Measurements from ENCODE around the gene BMP8A. TPM values are rescaled to one million over a fixed set of nuclear protein-coding genes. Genes with fewer than 3 reads are reported as not detected.

BMP8A gene
- total RNA-seq, 1 experiment from 2014 or later = 4.1 TPM

GRCh38 chr1:39568208-39568607, 76.8 kb downstream of the BMP8A start:
- ChIA-PET POLR2A (no interaction called here), CTCF (no interaction called here), RAD21 (ENCODE audit: low non-redundant PET in 1 of 2, low total read pairs in 2 of 2, uncharacterized antibody in 2 of 2, unreplicated experiment in 2 of 2) (no interaction called here)
- Histone ChIP-seq H3K9ac (ENCODE audit: low read length) (no peak overlapping the region), H3K79me2 (ENCODE audit: insufficient read depth, low read length) (peaks cover 99% of the 10 kb centered on the region), H3K27me3 (ENCODE audit: insufficient read depth, low read length) (no peaks in the 10 kb centered on the region), H2AFZ (ENCODE audit: low read depth, low read length, poor library complexity, severe bottlenecking) (no peak overlapping the region), H3K9me2 (ENCODE audit: insufficient read depth) (no peaks in the 10 kb centered on the region), H3K4me2 (ENCODE audit: low read length) (no peak overlapping the region), H3K4me1 (ENCODE audit: control insufficient read depth in 1 of 2, insufficient read depth in 2 of 2, low read length in 2 of 2) (no peaks in the 10 kb centered on the region), H3K9me3 (ENCODE audit: control insufficient read depth in 1 of 2, insufficient read depth in 1 of 2, low read depth in 1 of 2, low read length in 2 of 2) (no peaks in the 10 kb centered on the region), H3K4me3 (replicated peaks in 1 of 2; ENCODE audit: low read depth in 1 of 2, low read length in 2 of 2) (no peak overlapping the region), H3K27ac (ENCODE audit: low read depth, low read length) (no peak overlapping the region), H3K36me3 (ENCODE audit: control insufficient read depth in 1 of 2, insufficient read depth in 2 of 2, low read length in 2 of 2) (peaks cover 90 to 95% of the 10 kb centered on the region in 2 experiments), H4K20me1 (ENCODE audit: insufficient read depth) (peaks cover 58% of the 10 kb centered on the region; the same call in 1 of the 2 replicates)
- DNase-seq (ENCODE audit: low read depth, low spot score) = no peak
- ATAC-seq = no peak
- no TSS peak for BruUV-seq (replicated peaks)
- TF ChIP-seq CTCF (IDR thresholded peaks at IDR 0.05 in 2 of 3, conservative IDR thresholded peaks at IDR 0.05 in 1 of 3; ENCODE audit: borderline replicate concordance in 1 of 3, insufficient read depth in 1 of 3, low read depth in 2 of 3, low read length in 2 of 3) = no peak
- intact Hi-C loops (cut with micrococcal nuclease) = no loop called here

- ATAC-seq (no peak), DNase-seq (ENCODE audit: low read depth, low spot score) (no peak)
- H2AFZ ChIP-seq (ENCODE audit: low read depth, low read length, poor library complexity, severe bottlenecking) = no peak overlapping the region
- H3K9me2 ChIP-seq (ENCODE audit: insufficient read depth) = no peaks in the 10 kb centered on the region
- peaks cover 56% of the 10 kb centered on the region; the same call in 1 of the 2 replicates for H4K20me1 ChIP-seq (ENCODE audit: insufficient read depth)
- no peaks in the 10 kb centered on the region for H3K27me3 ChIP-seq (ENCODE audit: insufficient read depth, low read length)
- no peak overlapping the region for H3K9ac ChIP-seq (ENCODE audit: low read length)
- ChIA-PET RAD21 (ENCODE audit: low non-redundant PET in 1 of 2, low total read pairs in 2 of 2, uncharacterized antibody in 2 of 2, unreplicated experiment in 2 of 2) (no interaction called here), CTCF (no interaction called here), POLR2A (no interaction called here)
- peaks cover 99% of the 10 kb centered on the region for H3K79me2 ChIP-seq (ENCODE audit: insufficient read depth, low read length)
- no peak overlapping the region for H3K27ac ChIP-seq (ENCODE audit: low read depth, low read length)
- H3K4me2 ChIP-seq (ENCODE audit: low read length) = no peak overlapping the region
- TF ChIP-seq ATF3 (IDR thresholded peaks at IDR 0.05) (no peak), SIN3A (IDR thresholded peaks at IDR 0.05; ENCODE audit: low read depth) (no peak), FOSL1 (IDR thresholded peaks at IDR 0.05; ENCODE audit: low read depth) (no peak)
- peaks cover 0 to 6% of the 10 kb centered on the region in 2 experiments; a peak in 2 of 4 replicates for H3K4me1 ChIP-seq (ENCODE audit: control insufficient read depth in 1 of 2, insufficient read depth in 2 of 2, low read length in 2 of 2)
- H3K4me3 ChIP-seq (replicated peaks in 1 of 2; ENCODE audit: low read depth in 1 of 2, low read length in 2 of 2) = no peak overlapping the region
- intact Hi-C loops (cut with micrococcal nuclease) = no loop called here
- peaks cover 87 to 95% of the 10 kb centered on the region in 2 experiments for H3K36me3 ChIP-seq (ENCODE audit: control insufficient read depth in 1 of 2, insufficient read depth in 2 of 2, low read length in 2 of 2)
- BruUV-seq (replicated peaks) = no TSS peak
- H3K9me3 ChIP-seq (ENCODE audit: control insufficient read depth in 1 of 2, insufficient read depth in 1 of 2, low read depth in 1 of 2, low read length in 2 of 2) = no peaks in the 10 kb centered on the region
Observed at GRCh38 chr1:39569034-39569433, 77.6 kb downstream of the BMP8A start.

Measured in HCT116 (cell line).